Activated CD8-positive, alpha-beta memory T cell treated with anti-CD3 and anti-CD28 coated beads, Interleukin-2, amount 50 U/mL, for 4 hours (primary cell): ENCODE results near the gene CAPN14.

Experiments
- DNase-seq: peaks from one replicate; pipeline ENCODE4 v3.0.0-alpha.2; 2020

The CAPN14 gene

GRCh38 chr2:31240381-31241365, 23.4 kb upstream of the CAPN14 start:
- no peak for DNase-seq

DNA sequence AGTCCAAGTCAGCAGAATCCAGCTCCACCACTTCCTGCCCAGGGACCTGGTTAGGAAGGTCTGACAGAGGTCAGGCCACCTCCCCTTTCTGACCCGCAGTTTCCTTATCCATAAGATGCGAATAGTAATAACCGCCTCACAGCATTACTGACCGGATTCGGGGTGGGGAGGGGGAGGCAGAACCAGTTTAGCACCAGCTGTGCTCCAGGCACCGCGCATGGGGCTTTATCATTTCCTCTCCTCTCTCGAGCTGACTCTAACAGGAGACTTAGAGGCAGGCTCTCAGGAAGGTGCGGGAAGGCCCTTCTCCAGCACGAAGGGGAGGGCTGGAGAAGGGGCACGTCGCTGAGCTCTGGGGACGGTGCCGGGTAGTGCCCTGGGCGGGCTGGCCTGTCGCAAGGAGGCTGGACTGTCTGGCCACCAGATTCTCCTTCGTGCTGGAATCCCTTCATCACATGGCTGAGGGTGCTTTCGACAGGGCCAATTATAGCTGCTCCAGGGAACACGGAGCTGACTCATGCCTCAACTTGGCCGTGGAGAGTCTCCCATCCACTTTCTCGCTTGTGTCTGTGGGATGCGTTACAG, 22.4 kb upstream of the CAPN14 start:
- no peak for DNase-seq

DNA sequence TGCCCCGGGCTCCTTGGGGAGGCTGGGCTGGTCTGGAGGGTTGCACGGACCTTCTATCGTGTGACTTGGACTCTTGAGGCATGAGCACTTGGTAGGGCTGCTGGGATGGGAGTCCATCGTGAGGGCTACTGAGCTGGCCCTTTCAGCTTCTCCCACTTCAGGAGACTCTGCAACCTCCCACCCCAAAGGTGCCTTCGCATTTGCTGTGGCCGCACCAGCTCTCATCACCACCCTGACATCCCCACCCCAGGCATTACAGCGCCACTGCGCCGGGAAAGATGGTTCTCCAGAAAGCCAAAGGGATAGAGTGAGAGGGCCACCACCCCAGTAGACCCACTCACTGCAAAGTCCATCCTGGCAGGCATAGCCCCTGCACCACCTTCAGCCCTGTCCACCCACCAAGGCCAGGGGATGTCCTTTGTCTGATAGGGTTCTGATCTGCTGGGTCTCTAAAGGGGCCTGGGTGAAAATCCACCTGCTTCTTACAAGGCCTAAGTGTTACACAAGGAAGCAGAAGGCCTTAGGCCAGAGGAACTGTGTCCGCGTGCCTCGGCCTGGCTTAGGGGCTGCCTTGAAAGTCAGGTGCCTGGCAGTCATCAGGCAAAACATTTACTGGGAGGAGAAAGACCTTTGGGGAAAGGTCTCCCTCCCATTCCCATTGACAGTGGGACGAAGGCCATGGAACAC, 21.7 kb upstream of the CAPN14 start:
- DNase-seq, result no peak

- no peak for DNase-seq
These were observed 21.0 kb upstream of the CAPN14 start for GRCh38 chr2:31238126-31238905.

GRCh38 chr2:31237348-31238017, 20.2 kb upstream of the CAPN14 start:
- no peak for DNase-seq

DNA sequence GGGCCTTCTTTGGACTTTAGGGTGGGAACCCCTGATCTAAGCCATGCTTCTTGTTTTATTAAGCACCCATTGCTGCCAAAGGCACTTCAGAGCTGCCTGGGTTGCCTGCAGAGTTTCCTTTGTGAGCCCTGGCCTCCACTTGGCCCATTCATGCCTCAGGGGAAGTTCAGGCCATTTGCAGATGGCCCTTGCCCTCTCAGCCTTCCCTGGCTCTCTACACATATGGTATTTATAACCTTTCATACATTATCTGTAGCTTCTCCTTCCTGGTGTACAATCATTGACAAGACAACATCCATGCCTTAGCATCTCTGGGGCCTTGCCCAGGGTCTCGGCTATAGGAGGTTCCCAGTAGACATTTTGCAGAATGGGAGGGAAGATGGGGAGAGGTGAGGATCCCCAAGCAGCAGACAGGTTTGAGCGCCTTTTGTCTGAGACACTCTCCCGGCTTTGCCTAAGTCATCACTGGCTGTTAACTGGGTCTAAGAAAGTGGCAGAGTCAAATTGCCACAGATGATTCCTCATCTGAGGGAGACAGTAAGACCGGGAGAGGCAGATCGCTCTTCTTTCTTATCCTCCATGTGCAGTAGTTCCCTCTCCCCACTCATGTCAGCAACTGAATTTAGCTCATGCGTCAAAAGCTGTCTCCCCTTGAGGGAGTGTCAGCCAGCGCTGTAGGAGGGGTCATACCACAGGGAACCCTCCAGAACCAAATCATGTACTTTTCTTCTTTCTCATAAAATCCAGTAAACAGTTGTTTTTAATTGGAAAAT, 19.3 kb upstream of the CAPN14 start:
- DNase-seq, result no peak

- no peak for DNase-seq
These were observed 18.2 kb upstream of the CAPN14 start for GRCh38 chr2:31235504-31235902.

- DNase-seq, result no peak
These were observed 17.6 kb upstream of the CAPN14 start for GRCh38 chr2:31234683-31235503.

DNA sequence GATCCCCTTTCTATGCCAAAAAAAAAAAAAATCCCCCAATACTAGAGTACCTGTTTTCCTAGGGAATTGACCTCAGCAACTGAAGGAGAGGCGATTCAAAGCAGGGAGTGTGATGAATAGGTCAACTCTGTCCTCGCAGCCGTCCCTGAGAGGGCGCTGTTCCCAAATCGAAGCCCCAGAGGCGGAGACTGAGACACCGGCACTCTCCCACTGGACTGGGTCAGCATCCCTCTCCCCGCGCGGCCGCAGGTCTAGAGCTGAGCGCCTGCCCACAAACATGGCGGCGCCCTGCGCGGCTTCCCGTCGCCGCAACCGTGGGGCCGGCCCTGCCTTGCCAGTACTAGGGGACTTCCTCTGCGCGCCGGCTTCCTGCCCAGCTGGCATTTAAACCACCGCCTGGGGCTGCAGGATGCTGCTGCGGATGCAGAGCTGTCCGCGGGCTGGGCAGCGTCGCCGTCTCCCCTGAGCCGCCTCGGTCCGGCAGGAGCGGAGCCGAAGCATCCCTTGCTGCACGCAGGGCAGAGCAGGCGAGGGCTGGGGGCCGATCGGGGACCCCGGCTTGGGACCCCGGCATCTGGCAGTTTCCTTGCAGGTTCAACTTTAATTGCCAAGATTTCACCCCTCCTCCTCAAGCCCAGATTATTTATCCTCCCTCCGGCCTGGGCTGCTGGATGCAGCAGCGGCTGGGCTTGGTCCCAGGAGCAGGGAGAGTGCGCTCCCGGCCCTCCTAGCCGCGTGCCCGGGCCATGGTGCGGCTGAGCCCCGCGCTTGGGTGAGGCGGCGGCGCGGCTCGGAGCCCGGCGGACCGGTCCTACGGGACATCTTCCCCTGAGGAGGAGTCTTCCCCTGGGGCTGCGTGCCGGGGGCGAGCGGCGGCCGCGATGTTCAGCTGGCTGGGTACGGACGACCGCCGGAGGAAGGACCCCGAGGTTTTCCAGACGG, 16.7 kb upstream of the CAPN14 start, which contains the start of gene EHD3:
Gene EHD3, plus strand, starts transcription at position 412 of the 942 bp plus-strand sequence. Its CDS starts 470 bp downstream, at position 882.
- DNase-seq, result peak; percentile 75

GRCh38 chr2:31233231-31233630, 15.9 kb upstream of the CAPN14 start:
- DNase-seq, result no peak

GRCh38 chr2:31232586-31232985, 15.3 kb upstream of the CAPN14 start:
- no peak for DNase-seq

DNA sequence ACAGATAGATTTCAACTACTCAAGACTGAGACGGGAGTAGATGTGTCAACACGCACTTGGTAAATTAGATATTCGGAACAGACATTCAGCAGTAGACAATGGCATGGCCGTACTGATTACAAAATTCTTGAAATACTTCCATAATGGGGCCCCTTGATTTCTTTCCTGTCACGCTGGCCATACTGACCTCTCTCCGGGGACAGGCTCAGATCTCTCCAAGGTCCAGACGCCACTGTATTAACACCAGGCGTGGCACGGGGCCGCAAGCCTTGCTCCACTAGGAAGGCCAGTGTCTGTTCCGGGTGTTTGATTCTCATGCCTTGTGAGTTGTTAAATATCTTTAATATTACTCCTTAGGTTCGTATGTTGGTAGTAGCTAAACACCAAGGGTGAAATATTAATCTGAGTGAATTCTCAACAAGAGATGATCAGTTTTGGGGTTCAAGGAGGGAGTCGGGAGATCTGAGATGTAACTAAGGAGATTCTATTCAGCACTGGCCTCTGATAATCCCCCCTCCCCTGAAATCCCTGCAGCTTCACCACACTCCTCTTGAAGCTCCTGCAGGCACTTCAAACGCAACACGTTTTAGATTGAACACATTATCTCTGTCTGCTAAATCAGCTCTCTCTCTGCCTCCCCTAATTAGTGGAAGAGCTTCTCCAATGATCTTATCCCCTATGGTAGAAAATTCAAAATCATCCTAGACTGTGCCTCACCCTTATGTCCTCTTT, 14.4 kb upstream of the CAPN14 start:
- DNase-seq, result no peak

DNA sequence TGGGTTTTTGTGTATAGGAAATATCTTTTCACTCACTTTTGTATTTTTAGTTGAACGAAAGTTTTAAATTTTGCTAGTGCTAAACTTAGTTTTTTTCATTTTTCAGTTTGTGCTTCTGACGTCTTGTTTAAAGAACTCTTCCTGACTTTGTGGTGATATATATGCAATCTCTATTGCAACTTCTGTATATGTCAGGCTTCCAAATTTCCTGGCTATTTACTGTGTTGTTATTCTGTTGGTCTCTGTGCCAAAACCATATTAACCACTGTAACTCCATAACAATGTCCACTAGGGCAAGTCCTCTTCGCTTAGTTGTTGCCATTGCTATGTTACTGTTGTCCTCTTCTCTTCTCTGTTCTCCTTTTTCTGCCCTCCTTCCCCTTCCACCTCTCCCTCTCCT, 13.4 kb upstream of the CAPN14 start:
- DNase-seq, result no peak

GRCh38 chr2:31228717-31229116, 11.4 kb upstream of the CAPN14 start:
- no peak for DNase-seq

- no peak for DNase-seq
These were observed 10.4 kb upstream of the CAPN14 start for GRCh38 chr2:31227711-31228125.

DNA sequence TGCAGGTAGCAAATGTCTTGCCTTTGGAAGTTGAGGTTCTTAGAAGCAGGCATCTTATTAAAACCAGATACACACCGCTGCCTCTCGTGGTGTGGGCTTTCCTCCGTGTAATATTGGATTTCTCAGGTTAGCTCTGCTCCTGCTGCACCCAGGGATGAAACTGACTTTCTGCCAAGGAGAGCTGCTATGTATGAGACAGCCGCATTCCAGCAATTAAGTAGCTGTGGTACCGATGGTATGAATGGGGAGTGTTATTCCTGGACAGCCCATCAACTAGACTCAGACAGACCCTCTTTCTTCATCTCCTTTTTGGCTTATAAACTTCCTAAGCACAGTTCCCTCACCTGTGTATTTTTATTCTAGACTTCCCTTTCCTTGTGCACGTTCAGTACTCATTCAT, 9.8 kb upstream of the CAPN14 start:
- DNase-seq, result no peak

- no peak for DNase-seq
These were observed 9.0 kb upstream of the CAPN14 start for GRCh38 chr2:31226266-31226665.

GRCh38 chr2:31223749-31224148, 6.4 kb upstream of the CAPN14 start:
- no peak for DNase-seq

DNA sequence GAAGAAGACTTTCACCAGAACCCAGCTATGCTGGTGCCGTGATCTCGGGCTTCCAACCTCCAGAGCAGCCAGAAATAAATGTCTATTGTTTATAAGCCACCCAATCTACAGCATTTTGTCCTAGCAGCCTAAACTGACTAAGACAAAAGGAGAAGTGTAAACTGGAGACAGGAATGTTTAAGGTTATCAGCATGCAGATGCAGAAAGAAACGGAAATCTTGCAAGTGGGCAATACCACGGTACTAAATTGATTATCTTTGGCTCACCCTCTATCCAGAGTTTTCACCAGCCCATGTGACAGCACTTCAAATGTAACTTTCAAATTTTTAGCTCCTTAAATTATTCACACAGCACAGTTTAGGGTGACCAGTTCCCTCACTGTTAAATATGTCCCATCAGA, 5.7 kb upstream of the CAPN14 start:
- no peak for DNase-seq
